ENCODE data around the gene FAM3D.
"Not testable (repeated sequence)": the region's sequence is repeated elsewhere in the genome, so short reads cannot be mapped to it uniquely, and the experiment has no call there.

FAM3D gene, protein sequence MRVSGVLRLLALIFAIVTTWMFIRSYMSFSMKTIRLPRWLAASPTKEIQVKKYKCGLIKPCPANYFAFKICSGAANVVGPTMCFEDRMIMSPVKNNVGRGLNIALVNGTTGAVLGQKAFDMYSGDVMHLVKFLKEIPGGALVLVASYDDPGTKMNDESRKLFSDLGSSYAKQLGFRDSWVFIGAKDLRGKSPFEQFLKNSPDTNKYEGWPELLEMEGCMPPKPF

DNA sequence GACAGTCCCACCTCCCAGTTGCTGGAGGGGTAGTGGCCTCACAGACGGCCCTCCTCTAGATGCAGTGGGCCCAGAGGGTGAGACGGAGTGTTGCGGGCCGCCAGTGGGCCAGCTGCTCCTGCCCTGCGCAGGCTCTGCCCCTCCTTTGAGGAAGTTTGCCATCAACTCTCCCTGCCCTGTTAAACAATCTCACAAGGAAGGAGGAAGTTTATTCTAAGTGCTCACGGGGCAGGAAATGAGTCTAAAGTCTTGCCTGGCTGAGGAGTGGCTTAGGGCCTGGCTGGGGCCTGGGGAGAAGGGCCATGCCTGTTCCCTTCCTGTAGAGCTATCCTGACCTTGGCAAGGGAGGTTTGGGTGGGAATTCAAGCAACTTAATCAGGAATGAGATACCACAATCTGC lies at the start of gene FAM3D:
FAM3D (minus strand) TSS at position 92 of the 400 bp plus-strand sequence. CDS start 11,211 bp downstream, outside the sequence.
- no peak for DNase-seq (ENCODE audit: low spot score)

DNA sequence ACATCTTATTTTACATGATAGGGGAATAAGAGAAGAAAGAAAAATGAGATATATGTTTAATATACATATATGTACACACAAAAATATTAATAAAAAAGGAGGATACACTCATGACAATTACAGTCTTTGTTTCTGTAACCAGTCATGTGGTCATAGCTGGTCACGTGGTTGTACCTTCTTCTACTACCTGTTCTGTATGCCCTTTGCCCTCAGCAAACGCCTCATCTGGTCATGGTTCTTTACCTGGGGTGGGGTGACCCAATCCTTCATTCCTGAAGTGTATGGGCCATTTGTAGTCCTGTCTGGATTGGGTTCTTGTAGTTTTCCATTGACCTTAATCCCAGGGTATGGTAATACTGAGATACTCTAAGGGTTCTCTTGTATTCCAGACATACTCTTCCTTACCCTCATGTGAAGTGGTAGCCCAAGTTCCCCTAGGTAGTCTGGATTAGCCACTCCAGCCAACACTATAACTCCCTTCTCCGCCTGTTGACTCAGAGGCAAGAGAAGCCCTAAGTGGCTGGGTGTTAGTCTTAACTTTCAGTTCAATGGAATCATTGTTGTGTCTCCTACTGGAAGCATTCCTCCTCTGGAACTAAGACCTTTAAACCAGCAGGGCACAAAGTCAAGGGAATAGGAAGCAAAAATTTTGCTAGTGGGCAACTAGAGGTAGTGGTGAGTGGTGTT lies 47.3 kb upstream of the FAM3D start:
- no peak for DNase-seq (ENCODE audit: low spot score)

GRCh38 chr3:58711871-58712270 lies 45.3 kb upstream of the FAM3D start:
- no peak for DNase-seq (ENCODE audit: low spot score)

- DNase-seq (ENCODE audit: low spot score): not testable (repeated sequence)
Measured at GRCh38 chr3:58708983-58709382, 42.4 kb upstream of the FAM3D start.

DNA sequence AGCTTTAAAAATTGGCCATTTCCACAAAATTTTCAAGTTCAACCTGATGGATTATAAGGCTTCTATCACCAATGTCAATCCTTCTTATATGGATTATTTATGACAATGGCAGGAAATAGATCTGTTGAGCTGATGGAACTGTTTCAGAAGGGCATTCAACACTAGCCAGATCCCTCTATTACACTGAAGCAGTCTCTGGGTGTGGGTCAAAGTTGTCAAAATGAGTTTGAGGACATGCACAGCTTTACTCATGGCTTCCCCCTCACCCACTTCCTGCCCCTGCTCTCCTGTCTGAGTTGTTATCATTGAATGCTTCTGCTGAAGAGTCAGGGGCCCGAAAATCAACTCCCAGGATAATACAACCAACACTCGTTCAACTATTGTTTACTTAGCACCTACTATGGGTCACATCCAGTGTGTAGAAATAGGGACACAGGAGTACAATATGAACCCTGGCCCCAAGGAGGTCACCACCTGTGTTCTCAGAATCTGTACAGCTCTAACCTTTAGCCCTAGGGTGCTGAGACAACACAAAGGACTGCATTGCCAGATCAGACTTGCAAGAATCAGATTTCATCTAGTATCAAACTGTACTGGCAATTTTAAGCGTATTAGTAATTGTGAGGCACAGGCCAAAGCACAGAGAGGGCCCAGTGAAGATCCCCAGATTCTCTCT lies 41.7 kb upstream of the FAM3D start:
- no peak for DNase-seq (ENCODE audit: low spot score)

- no peak for DNase-seq (ENCODE audit: low spot score)
Measured at GRCh38 chr3:58707390-58707930, 40.9 kb upstream of the FAM3D start.

DNA sequence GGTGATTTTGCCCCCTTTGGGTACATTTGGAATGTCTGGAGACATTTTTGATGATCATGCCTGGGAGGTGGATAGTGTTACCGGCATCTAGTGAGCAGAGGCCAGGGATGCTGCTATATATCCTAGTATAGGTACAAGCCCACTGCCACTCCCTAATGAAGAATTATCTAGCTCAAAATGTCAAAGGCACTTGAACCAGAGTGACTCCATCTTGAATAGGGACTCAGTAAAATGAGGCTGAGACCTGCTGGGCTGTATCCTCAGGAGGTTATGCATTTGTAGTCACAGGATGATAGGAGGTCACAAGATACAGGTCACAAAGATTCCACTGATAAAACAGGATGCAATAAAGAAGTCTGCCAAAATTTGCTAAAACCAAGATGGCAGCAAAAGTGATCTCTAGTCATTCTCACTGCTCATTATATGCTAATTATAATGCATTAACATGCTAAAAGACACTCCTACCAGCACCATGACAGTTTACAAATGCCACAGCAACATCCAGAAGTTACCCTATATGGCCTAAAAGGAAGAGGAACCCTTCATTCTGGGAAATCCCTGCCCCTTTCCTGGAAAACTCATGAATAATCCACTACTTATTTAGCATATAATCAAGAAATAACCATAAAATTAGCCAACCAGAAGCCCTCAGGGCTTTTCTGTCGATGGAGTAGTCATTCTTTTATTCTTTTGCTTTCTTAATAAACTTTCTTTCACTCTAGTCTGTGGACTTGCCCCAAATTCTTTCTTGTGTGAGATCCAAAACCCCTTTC lies 40.0 kb upstream of the FAM3D start:
- DNase-seq (ENCODE audit: low spot score): no peak

DNA sequence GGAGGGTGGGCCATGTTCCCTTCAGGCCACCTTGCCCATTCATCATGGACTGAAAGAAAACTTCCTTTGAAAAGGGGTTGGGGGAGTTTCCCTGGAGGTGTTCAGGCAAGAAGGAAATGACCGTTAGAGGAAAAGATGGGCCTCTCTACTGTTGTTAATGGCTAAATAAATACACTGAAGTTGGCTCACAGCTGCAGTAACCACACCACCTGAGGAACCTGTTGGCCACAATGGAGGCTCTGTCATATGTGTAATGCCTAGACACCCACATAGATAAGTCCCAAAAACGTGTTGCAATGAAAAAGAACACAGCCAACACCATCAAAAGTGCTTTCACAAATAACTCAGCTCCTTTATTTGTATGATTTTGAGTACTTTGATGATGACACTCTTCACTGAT lies 38.2 kb upstream of the FAM3D start:
- DNase-seq (ENCODE audit: low spot score): no peak

GRCh38 chr3:58704304-58704703 lies 37.7 kb upstream of the FAM3D start:
- not testable (repeated sequence) for DNase-seq (ENCODE audit: low spot score)

GRCh38 chr3:58698246-58698645 lies 31.7 kb upstream of the FAM3D start:
- DNase-seq (ENCODE audit: low spot score): no peak

- DNase-seq (ENCODE audit: low spot score): no peak
Measured at GRCh38 chr3:58697561-58697960, 31.0 kb upstream of the FAM3D start.

- not testable (repeated sequence) for DNase-seq (ENCODE audit: low spot score)
Measured at GRCh38 chr3:58696813-58697212, 30.2 kb upstream of the FAM3D start.

- no peak for DNase-seq (ENCODE audit: low spot score)
Measured at GRCh38 chr3:58696093-58696492, 29.5 kb upstream of the FAM3D start.

DNA sequence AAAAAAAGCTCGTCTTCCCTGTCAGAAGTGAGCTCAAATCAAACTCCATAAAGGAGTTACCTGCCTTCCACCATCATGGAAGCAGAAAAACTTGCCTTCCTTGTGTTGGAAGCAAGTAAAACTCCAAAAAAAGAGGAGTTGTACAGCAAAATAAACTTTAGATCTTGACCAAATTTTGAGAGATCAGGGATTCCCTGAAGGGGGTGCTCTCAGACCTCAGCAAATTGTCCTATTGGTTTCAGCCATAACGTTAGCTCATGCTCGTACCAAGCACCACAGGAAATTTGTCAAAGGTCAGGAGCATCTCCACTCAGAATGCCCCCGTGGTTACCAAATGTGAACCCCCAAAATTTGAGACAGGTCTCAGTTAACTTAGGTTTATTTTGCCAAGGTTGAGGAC lies 28.7 kb upstream of the FAM3D start:
- not testable (repeated sequence) for DNase-seq (ENCODE audit: low spot score)

GRCh38 chr3:58693940-58694850 lies 27.6 kb upstream of the FAM3D start:
- no peak for DNase-seq (ENCODE audit: low spot score)

DNA sequence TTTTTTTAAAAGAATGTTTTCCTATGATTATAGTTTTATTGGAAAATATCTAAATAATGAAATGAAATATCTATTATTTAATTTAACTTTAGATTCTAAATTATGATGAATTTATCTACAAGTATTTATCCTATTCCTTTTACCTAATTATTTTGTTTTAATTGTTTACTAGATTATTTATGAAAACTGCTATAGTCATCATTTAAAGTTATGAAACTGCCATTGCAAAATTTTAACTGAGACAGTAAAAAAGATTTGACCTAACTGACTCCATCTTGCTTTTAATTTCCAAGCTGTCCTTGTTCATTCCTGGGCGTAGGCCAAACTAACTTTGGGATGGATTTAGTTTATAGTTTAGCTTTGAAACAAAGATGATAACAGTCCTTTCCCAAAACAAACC lies 25.9 kb upstream of the FAM3D start:
- no peak for DNase-seq (ENCODE audit: low spot score)

DNA sequence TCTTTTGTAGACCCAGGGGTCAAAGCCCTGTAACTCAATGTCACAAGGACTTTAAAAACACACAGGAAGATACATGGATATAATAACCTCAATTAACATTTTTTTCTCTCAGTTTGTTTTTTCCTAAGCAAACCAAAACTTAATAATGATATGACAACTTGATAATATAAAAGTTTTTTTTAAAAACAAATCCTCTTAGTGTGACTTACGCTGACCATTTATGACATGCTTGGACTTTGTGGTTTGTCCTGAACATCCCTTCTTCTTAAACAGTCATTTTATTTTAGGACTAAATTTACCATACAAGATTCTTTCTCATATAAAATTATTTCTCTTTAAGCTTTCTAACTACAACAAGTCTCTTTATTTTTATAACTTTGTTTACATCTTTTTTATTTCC lies 25.4 kb upstream of the FAM3D start:
- no peak for DNase-seq (ENCODE audit: low spot score)

DNA sequence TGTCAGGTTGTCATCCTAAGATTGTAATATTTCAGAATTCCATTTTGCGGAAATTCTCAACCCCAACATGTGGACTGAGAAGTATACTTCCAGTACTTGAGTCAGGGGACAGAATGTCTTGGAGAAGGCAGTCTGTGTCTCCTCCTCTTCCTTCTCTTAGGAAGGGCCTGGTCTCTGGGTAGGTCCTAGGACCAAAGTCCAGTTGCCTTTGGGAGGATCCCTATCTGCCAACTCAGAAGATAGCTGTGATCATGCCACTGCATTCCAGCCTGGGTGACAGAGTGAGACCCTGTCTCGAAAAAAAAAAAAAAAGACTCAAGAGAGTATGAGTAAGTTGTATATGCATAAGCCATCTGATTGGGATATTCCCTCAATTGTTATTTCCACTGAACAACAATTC lies 23.9 kb upstream of the FAM3D start:
- DNase-seq (ENCODE audit: low spot score): no peak

DNA sequence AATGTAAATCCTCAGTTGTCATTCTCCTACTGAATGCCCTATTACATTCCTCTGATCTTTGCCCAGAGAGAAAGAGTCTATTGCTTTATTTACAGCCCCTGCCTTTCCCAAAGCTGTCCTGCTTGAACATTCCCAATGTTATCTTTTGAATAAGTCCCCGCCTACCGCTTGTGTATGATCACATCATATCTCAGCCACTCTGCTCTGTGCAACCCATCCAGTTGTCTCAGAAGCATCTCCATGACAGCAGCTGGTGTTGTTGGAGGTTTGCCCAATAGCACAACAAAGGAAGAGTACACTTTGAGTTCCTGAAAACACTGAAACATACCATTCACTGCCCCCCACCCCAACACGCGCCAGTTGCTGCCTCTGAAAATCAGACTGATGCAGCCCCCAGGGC lies 22.0 kb upstream of the FAM3D start:
- DNase-seq (ENCODE audit: low spot score): no peak

DNA sequence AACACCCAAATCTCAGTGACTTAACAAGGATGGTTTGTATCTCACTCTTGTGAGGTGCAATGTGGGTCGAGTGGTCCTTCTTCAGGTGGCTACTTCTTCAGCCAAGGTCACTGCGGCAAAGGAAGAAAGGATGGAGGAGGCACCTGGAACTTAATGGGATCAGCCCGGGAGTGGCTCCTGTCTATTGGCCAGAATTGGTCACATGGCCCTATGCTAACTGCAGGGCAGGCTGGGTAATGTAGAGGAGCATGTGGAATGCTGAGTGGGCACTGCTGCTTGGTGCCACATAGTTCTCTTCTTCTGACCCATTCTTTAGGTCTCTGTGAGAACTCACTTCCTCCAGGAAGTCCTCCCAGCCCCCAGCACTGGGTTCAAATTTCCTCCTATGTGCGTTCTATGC lies 20.3 kb upstream of the FAM3D start:
- no peak for DNase-seq (ENCODE audit: low spot score)

GRCh38 chr3:58685641-58686040 lies 19.1 kb upstream of the FAM3D start:
- no peak for DNase-seq (ENCODE audit: low spot score)

All from iPS-NIHi11 (cell line).